Lung (tissue), 12 donors: ENCODE results near the gene FMO5. TPM values are rescaled to one million over a fixed set of nuclear protein-coding genes. Genes with fewer than 3 reads are reported as not detected.

Experiments
- ATAC-seq: fragments of 200-7000 bp; cut with Tn5 transposase; one replicate; pipeline ENCODE4 v1.9.1; 2020; ENCODE audit warnings: moderate number of reproducible peaks; ENCODE audit not compliant: insufficient read depth, low FRiP score
- DNase-seq, 3 donors: peaks; one replicate each; pipeline ENCODE4 v3.0.0-alpha.2; 2013 to 2017
- H3K27ac ChIP-seq, 2 donors: one replicate each; pipeline ENCODE4 v1.5.1; 2013; ENCODE audit warnings: mild to moderate bottlenecking in 2 of 2, moderate library complexity in 2 of 2, control low read depth in 1 of 2, inconsistent platforms in 1 of 2, low read depth in 1 of 2, low read length in 1 of 2
- H3K27me3 ChIP-seq, 3 donors: one replicate each; pipeline ENCODE4 v1.5.1; 2013; ENCODE audit warnings: low read length in 2 of 3; ENCODE audit not compliant: control insufficient read depth in 3 of 3, insufficient read depth in 3 of 3
- H3K36me3 ChIP-seq, 4 donors: one replicate each; pipeline ENCODE4 v1.5.1; 2013; ENCODE audit warnings: low read length in 4 of 4, mild to moderate bottlenecking in 1 of 4, moderate library complexity in 1 of 4; ENCODE audit not compliant: control insufficient read depth in 4 of 4, insufficient read depth in 4 of 4
- H3K4me1 ChIP-seq, 5 donors: one replicate each; pipeline ENCODE4 v1.5.1; 2013; ENCODE audit warnings: low read length in 5 of 5, mild to moderate bottlenecking in 2 of 5, moderate library complexity in 1 of 5; ENCODE audit not compliant: control insufficient read depth in 5 of 5, insufficient read depth in 5 of 5
- H3K4me3 ChIP-seq: one replicate; pipeline ENCODE4 v1.5.1; 2013; ENCODE audit warnings: mild to moderate bottlenecking, control low read depth, moderate library complexity
- H3K9ac ChIP-seq, 2 donors: one replicate each; pipeline ENCODE4 v1.5.1; 2013; ENCODE audit warnings: low read length in 2 of 2, control low read depth in 1 of 2; ENCODE audit not compliant: insufficient read depth in 1 of 2
- H3K9me3 ChIP-seq, 4 donors: one replicate each; pipeline ENCODE4 v1.5.1; 2013; ENCODE audit warnings: low read length in 3 of 4, mild to moderate bottlenecking in 1 of 4, moderate library complexity in 1 of 4; ENCODE audit not compliant: control insufficient read depth in 4 of 4, insufficient read depth in 3 of 4
- CTCF ChIP-seq: IDR thresholded peaks from 2 replicates; pipeline ENCODE4 v1.5.1; 2012; ENCODE audit warnings: mild to moderate bottlenecking; ENCODE audit errors: control extremely low read depth, extremely low read depth
- WGBS, 2 donors: extraction: QIAGEN DNeasy Blood & Tissue Kit; methylation state at CpG; one replicate each; pipeline ENCODE4 v1.1.7; 2013; 5-methylcytosine and 5-hydroxymethylcytosine counted together
- polyA plus RNA-seq, 2 donors: library from polyadenylated mRNA; stranded (reverse); fragments of 200-250 nt; gene quantifications; one replicate each; pipeline ENCODE4 v1.2.1, GENCODE V29; 2013
- total RNA-seq, 2 donors: library from RNA; depleted of rRNA in 1 of 2; stranded (reverse); fragments of >200 nt in 1 of 2; gene quantifications; one replicate each; pipeline ENCODE4 v1.2.1, GENCODE V29; 2014 to 2021
- donor health status: control.
- donor health status: control.
- donor health status: Bipolar disorder and iron deficiency.
- donor health status: healthy.
- donor health status: DM: yes; HTN: yes; CAD: no.

FMO5 gene
- total and polyA plus RNA-seq, 4 donors, result 10.4 to 78.6 (median 28.2) TPM

GRCh38 chr1:147223740-147224615, 1.2 kb downstream of the FMO5 start:
- 69 to 76% methylated on average over 14 of the region's 14 CpGs for WGBS, 2 donors
- no peaks in the 10 kb centered on the region for H3K36me3 ChIP-seq
- no peaks in the 10 kb centered on the region for H3K9me3 ChIP-seq
- peak in 1 of 3 donors; percentile 60 for DNase-seq
- no peak overlapping the region for H3K9ac ChIP-seq
- TF ChIP-seq CTCF, result no peak
- no peaks in the 10 kb centered on the region for H3K27me3 ChIP-seq
- H3K4me1 ChIP-seq, result peaks cover 0 to 9% (median 2%) of the 10 kb centered on the region in 5 donors
- H3K4me3 ChIP-seq, result peak overlapping the region; percentile 33
- H3K27ac ChIP-seq, result no peak overlapping the region
- no peak for ATAC-seq

- TF ChIP-seq CTCF, result no peak
- Histone ChIP-seq H3K4me1 (peaks cover 0 to 10% (median 0%) of the 10 kb centered on the region in 5 donors), H3K9ac (no peak overlapping the region), H3K27ac (no peak overlapping the region), H3K9me3 (no peaks in the 10 kb centered on the region), H3K4me3 (no peak overlapping the region), H3K36me3 (no peaks in the 10 kb centered on the region), H3K27me3 (no peaks in the 10 kb centered on the region)
- WGBS, 2 donors, result 20 to 30% methylated on average over 3 of the region's 3 CpGs
- ATAC-seq (no peak), DNase-seq (no peak)
These were observed 6.5 kb downstream of the FMO5 start for GRCh38 chr1:147218606-147219005.

- no peak overlapping the region for H3K9ac ChIP-seq
- DNase-seq (no peak), ATAC-seq (no peak)
- TF ChIP-seq CTCF, result no peak
- no peak overlapping the region for H3K27ac ChIP-seq
- no peaks in the 10 kb centered on the region for H3K27me3 ChIP-seq
- peaks cover 0 to 5% (median 0%) of the 10 kb centered on the region in 5 donors for H3K4me1 ChIP-seq
- WGBS, 2 donors, result 88 to 92% methylated on average over 6 to 7 of the region's 7 CpGs
- H3K36me3 ChIP-seq, result peaks cover 0 to 3% (median 0%) of the 10 kb centered on the region in 4 donors
- no peak overlapping the region for H3K4me3 ChIP-seq
- no peaks in the 10 kb centered on the region for H3K9me3 ChIP-seq
These were observed 8.0 kb downstream of the FMO5 start for GRCh38 chr1:147217141-147217540.
